Stomach smooth muscle (tissue), 2 donors: ENCODE measurements around the gene RDH11.
A peak's percentile ranks its signal among the peaks of the same experiment; 100 is the strongest.

ENCODE experiments used
- H3K27ac ChIP-seq: one replicate; pipeline ENCODE4 v1.7.0; 2013; ENCODE audit warnings: mild to moderate bottlenecking, low read length, inconsistent platforms
- H3K27me3 ChIP-seq, 2 donors: one replicate each; pipeline ENCODE4 v1.7.0; 2013; ENCODE audit warnings: low read length in 2 of 2; ENCODE audit not compliant: insufficient read depth in 2 of 2, control insufficient read depth in 1 of 2
- H3K36me3 ChIP-seq, 2 donors: one replicate each; pipeline ENCODE4 v1.7.0; 2013; ENCODE audit warnings: low read length in 2 of 2; ENCODE audit not compliant: control insufficient read depth in 2 of 2, insufficient read depth in 2 of 2
- H3K4me1 ChIP-seq: one replicate; pipeline ENCODE4 v1.7.0; 2013; ENCODE audit warnings: low read length; ENCODE audit not compliant: control insufficient read depth, insufficient read depth
- H3K4me3 ChIP-seq, 2 donors: one replicate each; pipeline ENCODE4 v1.7.0; 2013; ENCODE audit warnings: low read length in 2 of 2
- H3K9ac ChIP-seq, 2 donors: one replicate each; pipeline ENCODE4 v1.7.0; 2013; ENCODE audit warnings: low read length in 2 of 2, mild to moderate bottlenecking in 1 of 2
- H3K9me3 ChIP-seq, 2 donors: one replicate each; pipeline ENCODE4 v1.7.0; 2013; ENCODE audit warnings: low read length in 2 of 2; ENCODE audit not compliant: control insufficient read depth in 2 of 2
- donor health status: healthy.
- donor health status: Pancreatic carcinoma.

The RDH11 gene

DNA sequence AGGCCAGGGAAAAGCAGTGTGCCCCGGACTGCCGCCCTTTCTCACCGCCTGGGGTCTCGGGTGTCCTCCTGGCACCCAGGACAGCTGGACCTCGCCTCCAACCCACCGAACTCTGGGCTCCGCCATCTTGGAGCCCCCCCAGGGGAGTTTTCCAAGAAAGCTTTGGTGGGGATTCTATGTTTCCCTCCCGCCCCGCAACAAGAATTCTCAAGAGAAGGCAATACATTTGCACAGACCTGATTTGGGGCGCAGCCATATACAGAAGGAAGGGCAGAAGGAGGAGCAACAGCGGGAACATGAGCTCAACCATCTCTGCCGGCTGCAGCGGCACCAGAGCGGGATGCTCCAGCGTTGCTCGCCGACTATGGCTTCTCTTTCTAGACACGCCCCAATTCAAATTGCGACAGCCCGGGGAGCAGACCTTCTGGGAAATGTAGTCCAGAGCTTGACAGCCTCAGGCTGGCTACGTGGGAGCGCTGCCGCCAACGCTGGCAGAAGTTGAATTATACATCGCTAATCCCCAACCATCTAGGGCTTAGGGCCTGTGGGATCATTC lies at the start of gene RDH11:
Gene RDH11 (minus strand): TSS at position 371 of the 556 bp plus-strand sequence. CDS start 61 bp downstream, at position 310.
- peaks cover 10 to 12% of the 10 kb centered on the region in 2 donors for H3K36me3 ChIP-seq

DNA sequence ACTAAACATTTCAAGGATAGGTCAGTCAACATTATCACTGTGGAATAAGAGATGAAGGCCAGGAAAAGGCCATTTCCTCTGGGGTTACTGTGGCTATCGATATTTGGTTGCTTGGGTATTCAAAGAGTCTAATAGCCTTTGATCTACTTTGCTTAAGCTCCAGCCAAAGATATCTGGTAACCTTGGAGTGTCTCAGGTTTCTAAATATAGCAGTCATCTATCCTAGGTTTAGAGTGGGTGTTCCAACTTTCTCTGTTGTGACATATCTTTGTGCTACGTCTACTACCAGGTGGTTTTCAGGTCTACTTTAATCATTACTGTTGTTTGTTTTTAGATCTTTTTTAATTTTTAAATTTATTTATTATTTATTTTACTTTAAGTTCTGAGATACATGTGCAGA lies 48.5 kb upstream of the RDH11 start:
- H3K27me3 ChIP-seq = no peaks in the 10 kb centered on the region
- H3K9ac ChIP-seq = no peak overlapping the region
- no peak overlapping the region for H3K27ac ChIP-seq
- peaks cover 11 to 15% of the 10 kb centered on the region in 2 donors for H3K36me3 ChIP-seq
- H3K9me3 ChIP-seq = no peaks in the 10 kb centered on the region
- no peaks in the 10 kb centered on the region for H3K4me1 ChIP-seq
- H3K4me3 ChIP-seq = no peak overlapping the region

More for the DNA sequence above, at the start of gene RDH11:
- H3K27me3 ChIP-seq = no peaks in the 10 kb centered on the region
- H3K4me3 ChIP-seq = peak within 1 kb of the TSS; percentile 91 to 93
- H3K4me1 ChIP-seq = peaks cover 15% of the 10 kb centered on the region
- H3K9ac ChIP-seq = peak within 1 kb of the TSS; percentile 75 to 84
- no peaks in the 10 kb centered on the region for H3K9me3 ChIP-seq
- peak within 1 kb of the TSS; percentile 77 for H3K27ac ChIP-seq

- Histone ChIP-seq H3K4me1 (no peaks in the 10 kb centered on the region), H3K36me3 (no peaks in the 10 kb centered on the region), H3K4me3 (no peak overlapping the region), H3K9me3 (no peaks in the 10 kb centered on the region), H3K27me3 (no peaks in the 10 kb centered on the region), H3K9ac (no peak overlapping the region), H3K27ac (no peak overlapping the region)
These were observed 43.4 kb upstream of the RDH11 start for GRCh38 chr14:67738740-67739504.

DNA sequence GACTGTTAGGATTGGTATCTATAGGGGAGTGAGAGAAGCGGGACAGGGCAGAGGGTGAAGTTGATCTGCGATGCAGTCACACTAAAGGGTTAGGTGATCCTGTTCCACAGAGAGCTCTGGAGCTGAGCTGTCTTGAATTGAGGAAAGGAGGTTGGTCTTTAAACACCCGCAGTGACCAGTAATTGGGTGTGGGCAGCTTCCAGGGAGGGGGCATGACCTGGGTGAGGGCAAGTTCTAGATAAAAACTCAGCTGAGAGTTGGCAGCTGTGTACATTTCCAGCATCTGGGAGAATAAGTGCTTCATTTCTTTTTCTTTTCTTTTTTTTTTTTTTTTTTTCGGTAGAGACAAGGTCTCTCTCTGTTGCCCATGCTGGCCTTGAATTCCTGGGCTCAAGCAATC lies 41.2 kb upstream of the RDH11 start:
- no peaks in the 10 kb centered on the region for H3K36me3 ChIP-seq
- no peaks in the 10 kb centered on the region for H3K9me3 ChIP-seq
- H3K4me1 ChIP-seq = no peaks in the 10 kb centered on the region
- H3K27me3 ChIP-seq = no peaks in the 10 kb centered on the region
- no peak overlapping the region for H3K27ac ChIP-seq
- H3K9ac ChIP-seq = no peak overlapping the region
- H3K4me3 ChIP-seq = no peak overlapping the region

GRCh38 chr14:67735336-67736147 lies 40.0 kb upstream of the RDH11 start:
- no peaks in the 10 kb centered on the region for H3K27me3 ChIP-seq

GRCh38 chr14:67734675-67735074 lies 39.1 kb upstream of the RDH11 start:
- H3K4me3 ChIP-seq = no peak overlapping the region
- H3K4me1 ChIP-seq = no peaks in the 10 kb centered on the region
- H3K36me3 ChIP-seq = no peaks in the 10 kb centered on the region
- no peak overlapping the region for H3K9ac ChIP-seq
- no peaks in the 10 kb centered on the region for H3K9me3 ChIP-seq
- no peaks in the 10 kb centered on the region for H3K27me3 ChIP-seq
- H3K27ac ChIP-seq = no peak overlapping the region

More at GRCh38 chr14:67735336-67736147, 40.0 kb upstream of the RDH11 start:
- H3K4me3 ChIP-seq = no peak overlapping the region
- H3K9me3 ChIP-seq = no peaks in the 10 kb centered on the region
- H3K4me1 ChIP-seq = no peaks in the 10 kb centered on the region
- no peak overlapping the region for H3K27ac ChIP-seq
- no peak overlapping the region for H3K9ac ChIP-seq
- H3K36me3 ChIP-seq = no peaks in the 10 kb centered on the region

DNA sequence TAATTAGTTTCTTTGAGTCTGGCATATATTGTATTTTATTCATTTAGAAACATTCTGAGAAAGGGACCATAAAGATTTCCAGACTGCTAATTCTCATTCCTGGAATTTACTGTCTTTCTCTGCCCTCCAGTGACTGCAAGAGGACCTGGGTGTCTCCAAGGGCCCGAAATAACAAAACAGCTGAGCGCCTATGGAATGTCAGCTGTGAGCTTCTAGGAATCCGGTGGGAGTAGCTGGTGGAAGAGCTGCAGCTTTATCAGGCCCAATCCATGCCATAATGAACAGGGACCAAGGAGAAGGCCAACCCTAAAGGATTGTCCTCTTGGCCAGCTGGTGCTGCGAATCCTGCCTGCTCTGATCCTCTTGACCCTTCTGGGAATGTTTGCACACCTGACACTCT lies 38.1 kb upstream of the RDH11 start:
- H3K27me3 ChIP-seq = no peaks in the 10 kb centered on the region
- no peaks in the 10 kb centered on the region for H3K4me1 ChIP-seq
- no peaks in the 10 kb centered on the region for H3K9me3 ChIP-seq
- no peaks in the 10 kb centered on the region for H3K36me3 ChIP-seq
- no peak overlapping the region for H3K4me3 ChIP-seq
- H3K9ac ChIP-seq = no peak overlapping the region
- no peak overlapping the region for H3K27ac ChIP-seq

DNA sequence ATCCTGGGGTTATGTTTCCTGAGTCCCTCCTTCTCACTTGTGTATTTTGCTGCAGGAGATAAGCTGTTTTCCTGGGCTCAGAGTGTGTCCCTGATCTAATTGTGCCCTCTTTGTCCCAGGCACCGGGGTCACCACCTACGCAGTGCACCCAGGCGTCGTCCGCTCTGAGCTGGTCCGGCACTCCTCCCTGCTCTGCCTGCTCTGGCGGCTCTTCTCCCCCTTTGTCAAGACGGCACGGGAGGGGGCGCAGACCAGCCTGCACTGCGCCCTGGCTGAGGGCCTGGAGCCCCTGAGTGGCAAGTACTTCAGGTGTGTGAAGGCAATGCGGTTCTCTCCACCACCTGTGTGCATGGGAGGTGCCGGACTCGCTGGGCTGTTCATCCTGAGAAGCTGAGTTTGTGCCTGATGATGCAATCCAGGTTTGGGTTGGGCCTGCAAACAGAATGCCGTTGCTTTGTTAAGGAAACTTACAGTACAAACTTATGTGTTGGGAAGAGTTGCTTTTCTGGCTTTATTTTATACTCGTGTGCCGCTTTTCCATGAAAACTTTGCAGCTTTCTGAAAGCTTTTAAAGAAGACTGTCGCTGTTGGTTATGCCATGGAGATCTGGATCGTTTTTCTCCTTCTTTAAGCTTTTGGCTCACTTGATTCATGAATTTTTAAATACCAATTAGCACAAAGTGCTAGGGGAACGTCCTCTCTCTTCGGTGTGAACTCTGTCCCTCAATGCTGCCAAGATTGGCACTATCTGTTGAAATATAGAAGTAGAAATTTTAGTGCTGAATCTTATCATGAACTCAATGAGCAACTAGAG lies 33.7 kb upstream of the RDH11 start:
- H3K27ac ChIP-seq = no peak overlapping the region
- no peak overlapping the region for H3K9ac ChIP-seq
- no peaks in the 10 kb centered on the region for H3K4me1 ChIP-seq
- H3K9me3 ChIP-seq = no peaks in the 10 kb centered on the region
- H3K4me3 ChIP-seq = no peak overlapping the region
- no peaks in the 10 kb centered on the region for H3K36me3 ChIP-seq
- H3K27me3 ChIP-seq = no peaks in the 10 kb centered on the region

GRCh38 chr14:67728258-67728657 lies 32.7 kb upstream of the RDH11 start:
- Histone ChIP-seq H3K27me3 (no peaks in the 10 kb centered on the region), H3K4me1 (no peaks in the 10 kb centered on the region), H3K36me3 (no peaks in the 10 kb centered on the region), H3K9ac (no peak overlapping the region), H3K4me3 (no peak overlapping the region), H3K9me3 (no peaks in the 10 kb centered on the region), H3K27ac (no peak overlapping the region)

DNA sequence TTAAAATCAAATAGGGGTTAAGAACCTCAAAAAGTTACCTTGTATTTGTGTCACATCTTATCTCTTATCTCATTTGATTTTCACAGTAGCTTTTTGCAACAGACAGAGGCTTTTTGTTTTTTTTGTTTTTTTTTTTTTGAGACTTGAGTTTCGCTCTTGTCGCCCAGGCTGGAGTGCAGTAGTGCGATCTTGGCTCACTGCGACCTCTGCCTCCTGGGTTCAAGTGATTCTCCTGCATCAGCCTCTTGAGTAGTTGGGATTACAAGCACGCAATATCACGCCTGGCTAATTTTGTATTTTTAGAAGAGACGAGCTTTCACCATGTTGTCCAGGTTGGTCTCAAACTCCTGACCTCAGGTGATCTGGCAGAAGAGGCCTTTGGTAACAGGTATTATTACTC lies 31.8 kb upstream of the RDH11 start:
- no peak overlapping the region for H3K27ac ChIP-seq
- H3K9me3 ChIP-seq = no peaks in the 10 kb centered on the region
- H3K36me3 ChIP-seq = no peaks in the 10 kb centered on the region
- no peak overlapping the region for H3K4me3 ChIP-seq
- no peak overlapping the region for H3K9ac ChIP-seq
- peaks cover 5% of the 10 kb centered on the region for H3K4me1 ChIP-seq
- no peaks in the 10 kb centered on the region for H3K27me3 ChIP-seq
